ENCODE measurements around the gene BICC1.

DNA sequence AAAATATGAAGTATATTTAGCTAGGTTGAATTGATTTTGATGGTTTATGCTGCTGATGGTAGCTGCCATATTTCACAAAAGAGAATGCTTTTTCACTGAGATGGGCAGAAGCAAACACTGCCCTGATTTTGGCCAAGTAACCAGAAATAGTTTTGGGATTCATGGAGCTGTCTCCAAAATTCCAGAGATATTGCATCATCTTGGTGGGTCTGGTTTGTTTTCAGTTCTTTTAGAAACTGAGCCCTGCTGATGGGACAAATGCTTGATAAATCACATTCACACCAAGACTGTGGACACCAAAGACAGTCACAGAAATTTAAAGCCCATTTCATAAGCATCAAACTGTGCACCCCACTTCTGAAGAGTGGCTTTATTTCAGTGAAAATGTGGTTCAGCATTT is 140.5 kb downstream of the BICC1 start:
- TF ChIP-seq, protein P1, sequence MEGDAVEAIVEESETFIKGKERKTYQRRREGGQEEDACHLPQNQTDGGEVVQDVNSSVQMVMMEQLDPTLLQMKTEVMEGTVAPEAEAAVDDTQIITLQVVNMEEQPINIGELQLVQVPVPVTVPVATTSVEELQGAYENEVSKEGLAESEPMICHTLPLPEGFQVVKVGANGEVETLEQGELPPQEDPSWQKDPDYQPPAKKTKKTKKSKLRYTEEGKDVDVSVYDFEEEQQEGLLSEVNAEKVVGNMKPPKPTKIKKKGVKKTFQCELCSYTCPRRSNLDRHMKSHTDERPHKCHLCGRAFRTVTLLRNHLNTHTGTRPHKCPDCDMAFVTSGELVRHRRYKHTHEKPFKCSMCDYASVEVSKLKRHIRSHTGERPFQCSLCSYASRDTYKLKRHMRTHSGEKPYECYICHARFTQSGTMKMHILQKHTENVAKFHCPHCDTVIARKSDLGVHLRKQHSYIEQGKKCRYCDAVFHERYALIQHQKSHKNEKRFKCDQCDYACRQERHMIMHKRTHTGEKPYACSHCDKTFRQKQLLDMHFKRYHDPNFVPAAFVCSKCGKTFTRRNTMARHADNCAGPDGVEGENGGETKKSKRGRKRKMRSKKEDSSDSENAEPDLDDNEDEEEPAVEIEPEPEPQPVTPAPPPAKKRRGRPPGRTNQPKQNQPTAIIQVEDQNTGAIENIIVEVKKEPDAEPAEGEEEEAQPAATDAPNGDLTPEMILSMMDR (IDR thresholded peaks at IDR 0.05) = no peak
- TF ChIP-seq EZH2phosphoT487 (IDR thresholded peaks at IDR 0.05) = no peak
